Liver (tissue), 9 donors: Measurements from ENCODE around the gene AFAP1. TPM values are rescaled to one million over a fixed set of nuclear protein-coding genes. Genes with fewer than 3 reads are reported as not detected.

Experiments
- DNase-seq: peaks from one replicate; pipeline ENCODE4 v3.0.0-alpha.2; 2017; ENCODE audit warnings: low spot score
- H3K27ac ChIP-seq, 2 donors: one replicate each; pipeline ENCODE4 v1.7.0; 2013; ENCODE audit warnings: inconsistent platforms in 2 of 2, low read length in 2 of 2, control low read depth in 1 of 2, low read depth in 1 of 2, mild to moderate bottlenecking in 1 of 2
- H3K27me3 ChIP-seq, 4 donors: one replicate each; pipeline versions ENCODE4 v1.6.1 to v1.7.0; 2013; ENCODE audit warnings: low read length in 3 of 4, inconsistent platforms in 1 of 4, mild to moderate bottlenecking in 1 of 4, moderate library complexity in 1 of 4; ENCODE audit not compliant: control insufficient read depth in 4 of 4, insufficient read depth in 4 of 4
- H3K36me3 ChIP-seq, 4 donors: one replicate each; pipeline versions ENCODE4 v1.6.1 to v1.7.0; 2013; ENCODE audit warnings: low read length in 3 of 4, mild to moderate bottlenecking in 3 of 4, low read depth in 1 of 4, moderate library complexity in 1 of 4; ENCODE audit not compliant: control insufficient read depth in 4 of 4, insufficient read depth in 3 of 4
- H3K4me1 ChIP-seq, 4 donors: one replicate each; pipeline versions ENCODE4 v1.6.1 to v1.7.0; 2013; ENCODE audit warnings: low read length in 3 of 4, mild to moderate bottlenecking in 3 of 4, moderate library complexity in 1 of 4; ENCODE audit not compliant: control insufficient read depth in 4 of 4, insufficient read depth in 4 of 4
- H3K4me3 ChIP-seq, 3 donors: one replicate each; pipeline versions ENCODE4 v1.6.1 to v1.7.0; 2013; ENCODE audit warnings: low read length in 3 of 3, control low read depth in 1 of 3, low read depth in 1 of 3, mild to moderate bottlenecking in 1 of 3
- H3K9ac ChIP-seq, 2 donors: one replicate each; pipeline ENCODE4 v1.7.0; 2013; ENCODE audit warnings: low read length in 2 of 2, mild to moderate bottlenecking in 2 of 2, moderate library complexity in 2 of 2, control low read depth in 1 of 2, low read depth in 1 of 2
- H3K9me3 ChIP-seq, 4 donors: one replicate each; pipeline versions ENCODE4 v1.6.1 to v1.7.0; 2013; ENCODE audit warnings: low read length in 3 of 4; ENCODE audit not compliant: control insufficient read depth in 4 of 4
- ATF3 ChIP-seq: IDR thresholded peaks from 2 replicates; pipeline ENCODE4 v1.6.1; 2016; ENCODE audit warnings: antibody characterized with exemption
- CTCF ChIP-seq: fragments of 150-350 bp; IDR thresholded peaks from 2 replicates; pipeline ENCODE4 v1.5.1; 2017; ENCODE audit warnings: improper control_type of control experiment, low read depth, low read length; ENCODE audit not compliant: missing input control
- EGR1 ChIP-seq, 2 donors: IDR thresholded peaks; 2 replicates each; pipeline ENCODE4 v1.6.1; 2016 to 2018; ENCODE audit warnings: antibody characterized with exemption in 2 of 2, low read depth in 2 of 2
- FOXA1 ChIP-seq: IDR thresholded peaks from 2 replicates; pipeline ENCODE4 v1.6.1; 2016; ENCODE audit warnings: antibody characterized with exemption
- FOXA2 ChIP-seq: IDR thresholded peaks from 2 replicates; pipeline ENCODE4 v1.6.1; 2016; ENCODE audit warnings: antibody characterized with exemption
- GABPA ChIP-seq, 2 donors: IDR thresholded peaks in 1 of 2; conservative IDR thresholded peaks in 1 of 2; 2 replicates each; pipeline ENCODE4 v1.6.1; 2016; ENCODE audit warnings: antibody characterized with exemption in 2 of 2, mild to moderate bottlenecking in 1 of 2, moderate library complexity in 1 of 2
- HNF4A ChIP-seq, 2 donors: conservative IDR thresholded peaks; 2 replicates each; pipeline ENCODE4 v1.6.1; 2016; ENCODE audit warnings: antibody characterized with exemption in 2 of 2, mild to moderate bottlenecking in 2 of 2
- HNF4G ChIP-seq: IDR thresholded peaks from 2 replicates; pipeline ENCODE4 v1.6.1; 2016; ENCODE audit warnings: antibody characterized with exemption
- JUND ChIP-seq, 2 donors: IDR thresholded peaks; 2 replicates each; pipeline ENCODE4 v1.6.1; 2016; ENCODE audit warnings: antibody characterized with exemption in 2 of 2
- MAX ChIP-seq: IDR thresholded peaks from 2 replicates; pipeline ENCODE4 v1.6.1; 2016; ENCODE audit warnings: antibody characterized with exemption
- NR2F2 ChIP-seq: IDR thresholded peaks from 2 replicates; pipeline ENCODE4 v1.6.1; 2016; ENCODE audit warnings: antibody characterized with exemption
- RAD21 ChIP-seq, 2 donors: IDR thresholded peaks; 2 replicates each; pipeline ENCODE4 v1.6.1; 2016; ENCODE audit warnings: antibody characterized with exemption in 2 of 2, mild to moderate bottlenecking in 2 of 2
- REST ChIP-seq: IDR thresholded peaks from 2 replicates; pipeline ENCODE4 v1.6.1; 2016; ENCODE audit warnings: antibody characterized with exemption, mild to moderate bottlenecking
- RXRA ChIP-seq, 2 donors: IDR thresholded peaks; 2 replicates each; pipeline ENCODE4 v1.6.1; 2017 to 2018; ENCODE audit warnings: antibody characterized with exemption in 2 of 2, mild to moderate bottlenecking in 1 of 2
- SP1 ChIP-seq: IDR thresholded peaks from 2 replicates; pipeline ENCODE4 v1.6.1; 2018; ENCODE audit warnings: antibody characterized with exemption, mild to moderate bottlenecking
- TAF1 ChIP-seq: conservative IDR thresholded peaks from 2 replicates; pipeline ENCODE4 v1.6.1; 2016; ENCODE audit warnings: antibody characterized with exemption, mild to moderate bottlenecking
- YY1 ChIP-seq: IDR thresholded peaks from 2 replicates; pipeline ENCODE4 v1.6.1; 2016; ENCODE audit warnings: antibody characterized with exemption, mild to moderate bottlenecking
- ZBTB33 ChIP-seq: IDR thresholded peaks from 2 replicates; pipeline ENCODE4 v1.6.1; 2016; ENCODE audit warnings: antibody characterized with exemption
- WGBS: extraction: QIAGEN DNeasy Blood & Tissue Kit; methylation state at CpG from one replicate; pipeline ENCODE4 v1.1.7; 2013; 5-methylcytosine and 5-hydroxymethylcytosine counted together
- polyA plus RNA-seq, 2 donors: library from polyadenylated mRNA; stranded (reverse) in 1 of 2; unstranded in 1 of 2; fragments of 200-250 nt in 1 of 2; fragments of >200 nt in 1 of 2; fragmentation: Nextera tagmentation in 1 of 2; extraction: Ambion mirVana in 1 of 2; gene quantifications; one replicate each; pipeline versions ENCODE4 v1.2.1 to v1.2.3, GENCODE V29; 2013 to 2015
- total RNA-seq, 2 donors: library from RNA; depleted of rRNA; stranded (reverse); fragments of >200 nt; gene quantifications; one replicate each; pipeline ENCODE4 v1.2.3, GENCODE V29; 2014
- donor health status: healthy.
- donor health status: healthy.
- donor health status: healthy.
- donor health status: healthy.
- donor health status: healthy.

Gene AFAP1
- total and polyA plus RNA-seq, 4 donors: 0.40 to 3.2 (median 1.6) TPM

GRCh38 chr4:7963691-7964090, 24.0 kb upstream of the AFAP1 start:
- Histone ChIP-seq H3K4me1 (no peaks in the 10 kb centered on the region), H3K9me3 (no peaks in the 10 kb centered on the region), H3K4me3 (no peak overlapping the region), H3K27ac (no peak overlapping the region), H3K27me3 (no peaks in the 10 kb centered on the region), H3K36me3 (no peaks in the 10 kb centered on the region), H3K9ac (no peak overlapping the region)
- DNase-seq: no peak
- TF ChIP-seq SP1 (no peak), CTCF (no peak), TAF1 (no peak), ZBTB33 (no peak), EGR1 (IDR thresholded peaks at IDR 0.05; ENCODE audit: low read depth in 2 of 2) (no peak), NR2F2 (no peak), FOXA1 (no peak), ATF3 (no peak), MAX (no peak), YY1 (no peak), GABPA (IDR thresholded peaks at IDR 0.05 in 1 of 2, conservative IDR thresholded peaks at IDR 0.05 in 1 of 2) (no peak), HNF4A (conservative IDR thresholded peaks at IDR 0.05) (no peak), RAD21 (IDR thresholded peaks at IDR 0.05) (no peak), JUND (IDR thresholded peaks at IDR 0.05) (no peak), RXRA (IDR thresholded peaks at IDR 0.05) (no peak), HNF4G (no peak), FOXA2 (no peak), REST (no peak)
- WGBS: 97% methylated on average over 12 of the region's 12 CpGs
